HEK293 (cell line): Measurements from ENCODE around the gene MPV17L2.

Source experiments
- CTCF ChIA-PET: fragments of 350-600 bp; formaldehyde crosslinking; extraction: SDS; loops from one replicate; lab custom pipeline; 2021; ENCODE audit warnings: antibody characterized with exemption; lab: Yijun Ruan, JAX
- POLR2A ChIA-PET: fragments of 300-600 bp; formaldehyde crosslinking; extraction: SDS; loops from one replicate; lab custom pipeline; 2020; ENCODE audit warnings: antibody characterized with exemption, inconsistent platforms; lab: Yijun Ruan, JAX
- H3K27ac ChIP-seq: fragments of 200-500 bp; sonication (Bioruptor generic); 2 replicates; pipeline ENCODE4 v1.5.1; 2014; ENCODE audit warnings: low read depth, low read length, control low read depth, inconsistent platforms; ENCODE audit errors: extremely low read depth
- H3K36me3 ChIP-seq, 2 experiments: fragments of 200-500 bp in 1 of 2; sonication (Bioruptor generic) in 1 of 2; 1 replicate in 1 of 2; 2 replicates in 1 of 2; pipeline ENCODE4 v1.5.1; 2014 to 2017; ENCODE audit warnings: inconsistent platforms in 2 of 2, low read length in 2 of 2; ENCODE audit not compliant: control insufficient read depth in 2 of 2, insufficient read depth in 1 of 2
- H3K4me1 ChIP-seq: fragments of 200-500 bp; sonication (Bioruptor generic); 2 replicates; pipeline ENCODE4 v1.5.1; 2014; ENCODE audit warnings: mild to moderate bottlenecking, low read length, inconsistent platforms; ENCODE audit not compliant: control insufficient read depth, insufficient read depth
- H3K4me3 ChIP-seq: 2 replicates; pipeline ENCODE4 v1.5.1; 2011; ENCODE audit warnings: low read depth, mild to moderate bottlenecking, control low read depth, low read length, moderate library complexity
- H3K9me3 ChIP-seq: fragments of 200-500 bp; sonication (Bioruptor generic); 2 replicates; pipeline ENCODE4 v1.5.1; 2014; ENCODE audit warnings: low read depth, low read length, inconsistent platforms; ENCODE audit not compliant: control insufficient read depth, insufficient read depth
- GLI2 ChIP-seq: fragments of 450-650 bp; formaldehyde crosslinking; IDR thresholded peaks from 2 replicates; pipeline ENCODE4; 2017; ENCODE audit warnings: missing biosample characterization, missing genetic modification characterization, low read depth, borderline replicate concordance
- GLIS2 ChIP-seq: fragments of 450-650 bp; formaldehyde crosslinking; IDR thresholded peaks from 2 replicates; pipeline ENCODE4 v1.5.1; 2016; ENCODE audit warnings: missing biosample characterization, missing genetic modification characterization
- KLF1 ChIP-seq: fragments of 450-650 bp; formaldehyde crosslinking; IDR thresholded peaks from 2 replicates; pipeline ENCODE4 v1.5.1; 2016; ENCODE audit warnings: missing biosample characterization, missing genetic modification characterization
- PRDM4 ChIP-seq: fragments of 450-650 bp; formaldehyde crosslinking; IDR thresholded peaks from 2 replicates; pipeline ENCODE4 v1.5.1; 2017; ENCODE audit warnings: missing biosample characterization, missing genetic modification characterization
- REPIN1 ChIP-seq: fragments of 450-650 bp; formaldehyde crosslinking; IDR thresholded peaks from 2 replicates; pipeline ENCODE4 v1.5.1; 2017; ENCODE audit warnings: missing biosample characterization, missing genetic modification characterization, low read depth
- SCRT2 ChIP-seq: fragments of 450-650 bp; formaldehyde crosslinking; IDR thresholded peaks from 2 replicates; pipeline ENCODE4 v1.5.1; 2016; ENCODE audit warnings: missing biosample characterization, missing genetic modification characterization
- SP2 ChIP-seq: fragments of 450-650 bp; formaldehyde crosslinking; IDR thresholded peaks from 2 replicates; pipeline ENCODE4 v1.5.1; 2016; ENCODE audit warnings: missing biosample characterization, missing genetic modification characterization
- ZBTB21 ChIP-seq: fragments of 450-650 bp; formaldehyde crosslinking; IDR thresholded peaks from 2 replicates; pipeline ENCODE4 v1.5.1; 2017; ENCODE audit warnings: missing biosample characterization, missing genetic modification characterization
- ZNF114 ChIP-seq: fragments of 450-650 bp; formaldehyde crosslinking; IDR thresholded peaks from 2 replicates; pipeline ENCODE4 v1.5.0; 2017; ENCODE audit warnings: missing biosample characterization, missing genetic modification characterization
- ZNF184 ChIP-seq: fragments of 450-650 bp; IDR thresholded peaks from 2 replicates; pipeline ENCODE4 v1.5.1; 2018; ENCODE audit warnings: missing biosample characterization, mild to moderate bottlenecking, missing genetic modification characterization
- ZNF350 ChIP-seq: fragments of 450-650 bp; formaldehyde crosslinking; IDR thresholded peaks from 2 replicates; pipeline ENCODE4 v1.5.0; 2017; ENCODE audit warnings: missing biosample characterization, mild to moderate bottlenecking, missing genetic modification characterization
- ZNF558 ChIP-seq: fragments of 450-650 bp; formaldehyde crosslinking; IDR thresholded peaks from 2 replicates; pipeline ENCODE4 v1.5.1; 2016; ENCODE audit warnings: missing biosample characterization, missing genetic modification characterization
- ZNF621 ChIP-seq: fragments of 450-650 bp; formaldehyde crosslinking; IDR thresholded peaks from 2 replicates; pipeline ENCODE4 v1.5.1; 2017; ENCODE audit warnings: missing biosample characterization, missing genetic modification characterization
- ZNF792 ChIP-seq: fragments of 450-650 bp; formaldehyde crosslinking; IDR thresholded peaks from 2 replicates; pipeline ENCODE4 v1.5.1; 2016; ENCODE audit warnings: missing biosample characterization, missing genetic modification characterization
- ZNF830 ChIP-seq: fragments of 450-650 bp; IDR thresholded peaks from 2 replicates; pipeline ENCODE4 v1.5.0; 2018; ENCODE audit warnings: missing biosample characterization, missing genetic modification characterization, low read depth, mild to moderate bottlenecking, moderate library complexity
- ZNF843 ChIP-seq: fragments of 450-650 bp; formaldehyde crosslinking; IDR thresholded peaks from 2 replicates; pipeline ENCODE4 v1.5.1; 2016; ENCODE audit warnings: missing biosample characterization, missing genetic modification characterization
- TF ChIP-seq, protein P1 (sequence below): fragments of 450-650 bp; formaldehyde crosslinking; IDR thresholded peaks from 2 replicates; pipeline ENCODE4 v1.5.1; 2016; ENCODE audit warnings: missing biosample characterization, missing genetic modification characterization
- TF ChIP-seq, protein P2 (sequence below): IDR thresholded peaks from 2 replicates; pipeline ENCODE4 v1.6.1; 2011; ENCODE audit warnings: mild to moderate bottlenecking, low read depth, low read length, borderline replicate concordance
- TF ChIP-seq, protein P3 (sequence below): fragments of 450-650 bp; formaldehyde crosslinking; IDR thresholded peaks from 2 replicates; pipeline ENCODE4 v1.5.1; 2016; ENCODE audit warnings: missing biosample characterization, missing genetic modification characterization

The MPV17L2 gene

DNA sequence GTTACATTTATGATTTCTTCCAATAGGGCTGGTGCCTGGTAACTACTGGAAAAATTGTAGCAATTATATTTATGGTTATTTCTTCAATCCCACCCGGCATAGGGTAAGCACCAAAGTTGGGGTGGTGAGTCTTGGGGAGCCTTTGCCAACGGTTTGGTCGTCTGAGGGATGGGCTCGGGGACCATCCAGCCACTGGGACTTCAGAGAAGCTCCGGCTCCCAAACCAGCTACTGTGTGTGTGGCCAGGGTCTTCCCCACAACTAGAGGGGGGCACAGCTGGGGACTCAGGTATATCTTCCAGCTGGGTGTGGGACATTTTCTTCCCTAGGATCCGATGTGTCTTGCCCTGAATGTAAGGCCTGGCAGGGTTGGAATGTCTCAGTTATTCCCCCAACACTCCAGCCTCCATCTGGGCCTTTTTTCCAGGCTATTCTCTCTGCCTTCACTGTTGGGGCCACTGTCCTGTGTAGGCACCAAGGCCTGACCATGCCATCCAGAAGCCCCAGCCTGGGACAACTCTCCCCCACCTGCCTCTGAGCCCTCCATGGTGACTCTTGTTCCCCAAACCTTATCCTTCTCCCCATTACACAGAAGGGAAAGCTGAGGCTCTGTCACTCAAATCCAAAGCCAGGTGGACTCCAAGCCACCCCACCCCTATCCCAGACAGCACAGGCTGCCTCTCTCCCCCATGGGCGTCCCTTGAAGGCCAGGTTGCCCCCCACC is 20.5 kb upstream of the MPV17L2 start:
- POLR2A ChIA-PET, result interaction anchor here (0.6 kb wide), 2 partner anchors 22 to 44 kb away, joined by 5 read pairs; no protein-coding TSS in a partner anchor
- H3K36me3 ChIP-seq, result peaks cover 0 to 33% of the 10 kb centered on the region in 2 experiments; a peak in 2 of 3 replicates
- H3K4me3 ChIP-seq, result no peak overlapping the region
- no peaks in the 10 kb centered on the region for H3K4me1 ChIP-seq
- H3K9me3 ChIP-seq, result no peaks in the 10 kb centered on the region
- no peak overlapping the region for H3K27ac ChIP-seq
- no peak for TF ChIP-seq KLF1 (tag by site-specific recombination)
- no peak for TF ChIP-seq REPIN1 (tag by site-specific recombination)
- TF ChIP-seq, protein P1, sequence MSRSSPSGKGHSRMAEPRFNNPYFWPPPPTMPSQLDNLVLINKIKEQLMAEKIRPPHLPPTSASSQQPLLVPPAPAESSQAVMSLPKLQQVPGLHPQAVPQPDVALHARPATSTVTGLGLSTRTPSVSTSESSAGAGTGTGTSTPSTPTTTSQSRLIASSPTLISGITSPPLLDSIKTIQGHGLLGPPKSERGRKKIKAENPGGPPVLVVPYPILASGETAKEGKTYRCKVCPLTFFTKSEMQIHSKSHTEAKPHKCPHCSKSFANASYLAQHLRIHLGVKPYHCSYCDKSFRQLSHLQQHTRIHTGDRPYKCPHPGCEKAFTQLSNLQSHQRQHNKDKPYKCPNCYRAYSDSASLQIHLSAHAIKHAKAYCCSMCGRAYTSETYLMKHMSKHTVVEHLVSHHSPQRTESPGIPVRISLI, result no peak
- CTCF ChIA-PET, result interaction anchor here (0.6 to 1.3 kb wide), 3 partner anchors 12 to 79 kb away, joined by 3 to 4 read pairs (median 4); no protein-coding TSS in a partner anchor

DNA sequence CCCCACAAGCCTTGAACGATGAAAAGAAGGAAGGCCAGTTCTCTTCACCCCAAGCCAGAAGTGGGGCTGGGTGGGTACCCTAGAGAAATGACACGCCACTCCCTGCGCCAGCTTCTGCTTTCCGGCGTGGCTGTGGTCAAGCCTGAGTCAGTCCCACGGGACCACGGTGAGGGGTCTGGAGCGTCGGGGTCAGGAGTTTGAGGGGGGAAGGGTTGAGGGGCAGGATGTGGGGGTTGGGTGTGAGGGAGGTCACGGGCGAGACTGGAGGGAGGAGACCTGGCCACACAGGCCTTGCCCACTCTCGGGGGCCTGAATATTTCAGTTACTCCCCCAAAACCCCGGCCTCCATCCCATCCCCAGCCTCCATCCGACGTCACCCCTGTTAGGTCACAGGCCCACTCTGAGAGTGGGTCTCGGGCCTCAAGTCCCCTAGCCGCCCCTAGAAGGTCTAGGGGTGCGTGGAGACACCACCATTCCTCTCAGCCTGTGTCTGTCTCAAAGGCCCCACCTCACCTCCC is 19.9 kb upstream of the MPV17L2 start:
- Histone ChIP-seq H3K4me3 (no peak overlapping the region), H3K4me1 (no peaks in the 10 kb centered on the region)
- TF ChIP-seq ZNF558 (no peak), KLF1 (tag by site-specific recombination) (no peak), GLIS2 (peak; percentile 76; the same call in 1 of the 2 replicates), ZNF350 (tag by site-specific recombination) (no peak), ZNF621 (tag by site-specific recombination) (no peak), ZBTB21 (tag by site-specific recombination) (peak; percentile 74), PRDM4 (tag by site-specific recombination) (peak; percentile 66), ZNF843 (tag by site-specific recombination) (no peak), ZNF792 (tag by site-specific recombination) (no peak)
- TF ChIP-seq, protein P2, sequence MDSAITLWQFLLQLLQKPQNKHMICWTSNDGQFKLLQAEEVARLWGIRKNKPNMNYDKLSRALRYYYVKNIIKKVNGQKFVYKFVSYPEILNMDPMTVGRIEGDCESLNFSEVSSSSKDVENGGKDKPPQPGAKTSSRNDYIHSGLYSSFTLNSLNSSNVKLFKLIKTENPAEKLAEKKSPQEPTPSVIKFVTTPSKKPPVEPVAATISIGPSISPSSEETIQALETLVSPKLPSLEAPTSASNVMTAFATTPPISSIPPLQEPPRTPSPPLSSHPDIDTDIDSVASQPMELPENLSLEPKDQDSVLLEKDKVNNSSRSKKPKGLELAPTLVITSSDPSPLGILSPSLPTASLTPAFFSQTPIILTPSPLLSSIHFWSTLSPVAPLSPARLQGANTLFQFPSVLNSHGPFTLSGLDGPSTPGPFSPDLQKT, result no peak
- TF ChIP-seq, all 188 proteins: peak for 3
- ChIA-PET POLR2A (interaction anchor here (0.6 kb wide), 2 partner anchors 21 to 43 kb away, joined by 5 read pairs; no protein-coding TSS in a partner anchor), CTCF (no interaction called here)
- H3K36me3 ChIP-seq, result peaks cover 0 to 31% of the 10 kb centered on the region in 2 experiments; a peak in 2 of 3 replicates
- no peaks in the 10 kb centered on the region for H3K9me3 ChIP-seq
- H3K27ac ChIP-seq, result no peak overlapping the region

- ChIA-PET CTCF (interaction anchor here (0.5 to 1.2 kb wide), 5 partner anchors 10 to 558 kb away, joined by 3 to 4 read pairs (median 3); no protein-coding TSS in a partner anchor), POLR2A (interaction anchor here (0.8 kb wide), 1 partner anchor 19 kb away, joined by 3 read pairs; the partner anchor contains the start of gene MPV17L2)
- H3K9me3 ChIP-seq, result no peaks in the 10 kb centered on the region
- no peaks in the 10 kb centered on the region for H3K4me1 ChIP-seq
- H3K36me3 ChIP-seq, result peaks cover 0 to 25% of the 10 kb centered on the region in 2 experiments; a peak in 2 of 3 replicates
- H3K27ac ChIP-seq, result no peak within 1 kb of the TSS; the same call in 1 of the 2 replicates
- H3K4me3 ChIP-seq, result peak within 1 kb of the TSS; percentile 33
- no peak for TF ChIP-seq ZNF114 (tag by site-specific recombination)
- TF ChIP-seq SCRT2, result no peak
- TF ChIP-seq, protein P2, result no peak
- TF ChIP-seq ZNF184 (tag by site-specific recombination), result no peak
- peak; percentile 93 for TF ChIP-seq SP2 (tag by site-specific recombination)
- TF ChIP-seq ZNF830, result no peak
- TF ChIP-seq, protein P3, sequence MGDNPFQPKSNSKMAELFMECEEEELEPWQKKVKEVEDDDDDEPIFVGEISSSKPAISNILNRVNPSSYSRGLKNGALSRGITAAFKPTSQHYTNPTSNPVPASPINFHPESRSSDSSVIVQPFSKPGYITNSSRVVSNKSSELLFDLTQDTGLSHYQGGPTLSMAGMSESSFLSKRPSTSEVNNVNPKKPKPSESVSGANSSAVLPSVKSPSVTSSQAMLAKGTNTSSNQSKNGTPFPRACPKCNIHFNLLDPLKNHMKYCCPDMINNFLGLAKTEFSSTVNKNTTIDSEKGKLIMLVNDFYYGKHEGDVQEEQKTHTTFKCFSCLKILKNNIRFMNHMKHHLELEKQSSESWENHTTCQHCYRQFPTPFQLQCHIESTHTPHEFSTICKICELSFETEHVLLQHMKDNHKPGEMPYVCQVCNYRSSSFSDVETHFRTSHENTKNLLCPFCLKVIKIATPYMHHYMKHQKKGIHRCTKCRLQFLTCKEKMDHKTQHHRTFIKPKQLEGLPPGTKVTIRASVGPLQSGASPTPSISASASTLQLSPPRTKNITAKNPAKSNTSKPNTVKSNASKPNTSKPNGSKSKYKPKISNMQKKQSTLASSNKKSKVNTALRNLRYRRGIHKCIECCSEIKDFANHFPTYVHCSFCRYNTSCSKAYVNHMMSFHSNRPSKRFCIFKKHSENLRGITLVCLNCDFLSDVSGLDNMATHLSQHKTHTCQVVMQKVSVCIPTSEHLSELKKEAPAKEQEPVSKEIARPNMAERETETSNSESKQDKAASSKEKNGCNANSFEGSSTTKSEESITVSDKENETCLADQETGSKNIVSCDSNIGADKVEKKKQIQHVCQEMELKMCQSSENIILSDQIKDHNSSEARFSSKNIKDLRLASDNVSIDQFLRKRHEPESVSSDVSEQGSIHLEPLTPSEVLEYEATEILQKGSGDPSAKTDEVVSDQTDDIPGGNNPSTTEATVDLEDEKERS (tag by site-specific recombination), result no peak
- TF ChIP-seq GLI2 (tag by site-specific recombination), result no peak
Observed at GRCh38 chr19:18173572-18174288, 19.3 kb upstream of the MPV17L2 start, which contains the start of gene IFI30. IFI30 (plus strand) TSS chr19:18173813; CDS start chr19:18173842, 29 bp downstream.
